Lung (tissue), 12 donors: ENCODE results near the gene NTN3. TPM values are rescaled to one million over a fixed set of nuclear protein-coding genes. Genes with fewer than 3 reads are reported as not detected.
A peak's percentile ranks its signal among the peaks of the same experiment; 100 is the strongest.

Source experiments
- ATAC-seq: fragments of 200-7000 bp; cut with Tn5 transposase; one replicate; pipeline ENCODE4 v1.9.1; 2020; ENCODE audit warnings: moderate number of reproducible peaks; ENCODE audit not compliant: insufficient read depth, low FRiP score
- DNase-seq, 3 donors: peaks; one replicate each; pipeline ENCODE4 v3.0.0-alpha.2; 2013 to 2017
- H3K27ac ChIP-seq, 2 donors: one replicate each; pipeline ENCODE4 v1.5.1; 2013; ENCODE audit warnings: mild to moderate bottlenecking in 2 of 2, moderate library complexity in 2 of 2, control low read depth in 1 of 2, inconsistent platforms in 1 of 2, low read depth in 1 of 2, low read length in 1 of 2
- H3K27me3 ChIP-seq, 3 donors: one replicate each; pipeline ENCODE4 v1.5.1; 2013; ENCODE audit warnings: low read length in 2 of 3; ENCODE audit not compliant: control insufficient read depth in 3 of 3, insufficient read depth in 3 of 3
- H3K36me3 ChIP-seq, 4 donors: one replicate each; pipeline ENCODE4 v1.5.1; 2013; ENCODE audit warnings: low read length in 4 of 4, mild to moderate bottlenecking in 1 of 4, moderate library complexity in 1 of 4; ENCODE audit not compliant: control insufficient read depth in 4 of 4, insufficient read depth in 4 of 4
- H3K4me1 ChIP-seq, 5 donors: one replicate each; pipeline ENCODE4 v1.5.1; 2013; ENCODE audit warnings: low read length in 5 of 5, mild to moderate bottlenecking in 2 of 5, moderate library complexity in 1 of 5; ENCODE audit not compliant: control insufficient read depth in 5 of 5, insufficient read depth in 5 of 5
- H3K4me3 ChIP-seq: one replicate; pipeline ENCODE4 v1.5.1; 2013; ENCODE audit warnings: mild to moderate bottlenecking, control low read depth, moderate library complexity
- H3K9ac ChIP-seq, 2 donors: one replicate each; pipeline ENCODE4 v1.5.1; 2013; ENCODE audit warnings: low read length in 2 of 2, control low read depth in 1 of 2; ENCODE audit not compliant: insufficient read depth in 1 of 2
- H3K9me3 ChIP-seq, 4 donors: one replicate each; pipeline ENCODE4 v1.5.1; 2013; ENCODE audit warnings: low read length in 3 of 4, mild to moderate bottlenecking in 1 of 4, moderate library complexity in 1 of 4; ENCODE audit not compliant: control insufficient read depth in 4 of 4, insufficient read depth in 3 of 4
- WGBS, 2 donors: extraction: QIAGEN DNeasy Blood & Tissue Kit; methylation state at CpG; one replicate each; pipeline ENCODE4 v1.1.7; 2013; 5-methylcytosine and 5-hydroxymethylcytosine counted together
- polyA plus RNA-seq, 2 donors: library from polyadenylated mRNA; stranded (reverse); fragments of 200-250 nt; gene quantifications; one replicate each; pipeline ENCODE4 v1.2.1, GENCODE V29; 2013
- total RNA-seq, 2 donors: library from RNA; depleted of rRNA in 1 of 2; stranded (reverse); fragments of >200 nt in 1 of 2; gene quantifications; one replicate each; pipeline ENCODE4 v1.2.1, GENCODE V29; 2014 to 2021
- TF ChIP-seq, protein P1 (sequence below): IDR thresholded peaks from 2 replicates; pipeline ENCODE4 v1.5.1; 2012; ENCODE audit warnings: mild to moderate bottlenecking; ENCODE audit errors: control extremely low read depth, extremely low read depth
- donor health status: control.
- donor health status: control.
- donor health status: Bipolar disorder and iron deficiency.
- donor health status: healthy.
- donor health status: DM: yes; HTN: yes; CAD: no.

The NTN3 gene
- total and polyA plus RNA-seq, 4 donors, result 0.06 to 2.4 TPM; not detected in 2

DNA sequence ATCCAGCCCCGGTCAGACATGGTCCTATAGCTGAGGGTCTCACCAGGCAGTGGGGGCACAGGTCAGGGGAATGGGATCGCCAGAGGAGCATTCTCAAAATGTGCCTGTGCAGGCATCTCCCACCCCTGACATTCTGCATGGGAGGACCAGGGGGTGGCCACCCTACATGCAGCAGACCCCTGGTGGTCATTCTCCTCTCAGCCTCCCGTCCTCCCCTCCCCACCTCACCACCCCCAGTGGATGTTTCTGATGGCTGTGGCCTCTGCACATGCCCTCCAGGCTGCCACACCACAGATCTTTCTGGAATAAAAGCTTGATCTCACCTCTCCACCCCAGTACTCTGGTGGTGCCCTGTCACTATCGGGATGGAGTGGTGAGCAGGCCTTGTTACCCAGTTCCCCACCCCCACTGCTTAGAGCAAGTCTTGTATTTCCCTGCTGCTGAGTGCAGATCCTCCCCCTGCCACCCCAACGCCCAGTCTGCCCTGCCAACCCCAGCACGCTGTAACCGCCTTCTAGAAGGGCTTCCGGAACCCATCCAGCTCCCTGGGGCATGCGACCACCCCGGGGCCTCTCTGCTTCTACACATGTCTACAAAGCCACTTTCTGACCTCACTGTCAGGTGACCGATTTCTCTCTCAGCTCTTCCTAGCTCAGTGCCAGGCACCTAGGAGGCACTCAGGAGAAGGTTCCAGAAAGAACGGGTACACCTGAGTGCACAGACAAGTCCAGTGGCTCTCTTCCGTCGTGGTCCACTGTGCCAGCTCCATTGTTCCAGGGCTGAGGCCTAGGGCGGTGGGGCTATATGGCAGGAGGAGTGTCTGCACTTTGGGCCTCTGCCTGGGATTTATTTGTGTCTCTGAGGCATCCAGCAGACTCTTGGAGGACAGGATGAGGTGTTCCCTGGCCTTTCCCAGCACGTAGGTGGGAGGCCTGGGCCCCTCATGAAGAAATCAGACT lies 13.1 kb downstream of the NTN3 start:
- peaks cover 0 to 57% (median 9%) of the 10 kb centered on the region in 5 donors for H3K4me1 ChIP-seq
- no peaks in the 10 kb centered on the region for H3K36me3 ChIP-seq
- H3K9ac ChIP-seq, result no peak overlapping the region
- H3K4me3 ChIP-seq, result no peak overlapping the region
- DNase-seq (no peak), ATAC-seq (no peak)
- 84 to 92% methylated on average over 16 of the region's 16 CpGs for WGBS, 2 donors
- no peaks in the 10 kb centered on the region for H3K9me3 ChIP-seq
- TF ChIP-seq, protein P1, sequence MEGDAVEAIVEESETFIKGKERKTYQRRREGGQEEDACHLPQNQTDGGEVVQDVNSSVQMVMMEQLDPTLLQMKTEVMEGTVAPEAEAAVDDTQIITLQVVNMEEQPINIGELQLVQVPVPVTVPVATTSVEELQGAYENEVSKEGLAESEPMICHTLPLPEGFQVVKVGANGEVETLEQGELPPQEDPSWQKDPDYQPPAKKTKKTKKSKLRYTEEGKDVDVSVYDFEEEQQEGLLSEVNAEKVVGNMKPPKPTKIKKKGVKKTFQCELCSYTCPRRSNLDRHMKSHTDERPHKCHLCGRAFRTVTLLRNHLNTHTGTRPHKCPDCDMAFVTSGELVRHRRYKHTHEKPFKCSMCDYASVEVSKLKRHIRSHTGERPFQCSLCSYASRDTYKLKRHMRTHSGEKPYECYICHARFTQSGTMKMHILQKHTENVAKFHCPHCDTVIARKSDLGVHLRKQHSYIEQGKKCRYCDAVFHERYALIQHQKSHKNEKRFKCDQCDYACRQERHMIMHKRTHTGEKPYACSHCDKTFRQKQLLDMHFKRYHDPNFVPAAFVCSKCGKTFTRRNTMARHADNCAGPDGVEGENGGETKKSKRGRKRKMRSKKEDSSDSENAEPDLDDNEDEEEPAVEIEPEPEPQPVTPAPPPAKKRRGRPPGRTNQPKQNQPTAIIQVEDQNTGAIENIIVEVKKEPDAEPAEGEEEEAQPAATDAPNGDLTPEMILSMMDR, result no peak
- no peak overlapping the region for H3K27ac ChIP-seq
- no peaks in the 10 kb centered on the region for H3K27me3 ChIP-seq

DNA sequence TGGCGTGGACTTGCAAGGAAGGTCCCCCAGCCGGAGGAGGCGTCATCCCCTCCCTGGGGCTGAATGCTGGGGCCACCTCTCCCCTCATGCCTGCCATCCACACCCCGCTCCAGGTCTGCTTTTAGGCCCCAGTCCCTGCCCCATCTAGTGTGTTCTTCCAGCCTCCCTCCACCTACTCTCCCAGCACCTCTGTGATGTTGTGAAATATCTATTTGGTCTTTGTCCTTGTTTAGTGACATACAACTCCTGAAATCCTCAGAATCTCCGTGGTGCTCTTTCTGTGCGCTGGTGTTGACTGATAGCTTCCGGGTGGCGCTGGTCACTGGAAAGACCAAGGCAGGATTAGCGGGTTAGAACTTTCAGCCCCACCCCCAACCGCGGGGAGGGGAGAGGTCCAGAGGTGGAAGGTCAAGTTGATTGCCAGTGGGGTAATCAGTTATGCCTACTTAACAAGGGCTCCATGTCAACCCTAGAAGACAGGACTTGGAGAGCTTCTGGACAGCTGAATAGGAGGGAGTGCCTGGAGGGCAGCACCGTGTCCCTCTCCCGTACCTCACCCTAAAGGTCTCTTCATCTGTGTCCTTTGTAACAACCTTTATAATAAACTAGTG lies 13.9 kb downstream of the NTN3 start:
- TF ChIP-seq, protein P1, result no peak
- DNase-seq, result no peak
- 84 to 93% methylated on average over 13 of the region's 13 CpGs for WGBS, 2 donors
- no peak for ATAC-seq
- no peaks in the 10 kb centered on the region for H3K9me3 ChIP-seq
- H3K4me3 ChIP-seq, result no peak overlapping the region
- H3K9ac ChIP-seq, result no peak overlapping the region
- no peak overlapping the region for H3K27ac ChIP-seq
- no peaks in the 10 kb centered on the region for H3K36me3 ChIP-seq
- peaks cover 0 to 57% (median 9%) of the 10 kb centered on the region in 5 donors for H3K4me1 ChIP-seq
- no peaks in the 10 kb centered on the region for H3K27me3 ChIP-seq

DNA sequence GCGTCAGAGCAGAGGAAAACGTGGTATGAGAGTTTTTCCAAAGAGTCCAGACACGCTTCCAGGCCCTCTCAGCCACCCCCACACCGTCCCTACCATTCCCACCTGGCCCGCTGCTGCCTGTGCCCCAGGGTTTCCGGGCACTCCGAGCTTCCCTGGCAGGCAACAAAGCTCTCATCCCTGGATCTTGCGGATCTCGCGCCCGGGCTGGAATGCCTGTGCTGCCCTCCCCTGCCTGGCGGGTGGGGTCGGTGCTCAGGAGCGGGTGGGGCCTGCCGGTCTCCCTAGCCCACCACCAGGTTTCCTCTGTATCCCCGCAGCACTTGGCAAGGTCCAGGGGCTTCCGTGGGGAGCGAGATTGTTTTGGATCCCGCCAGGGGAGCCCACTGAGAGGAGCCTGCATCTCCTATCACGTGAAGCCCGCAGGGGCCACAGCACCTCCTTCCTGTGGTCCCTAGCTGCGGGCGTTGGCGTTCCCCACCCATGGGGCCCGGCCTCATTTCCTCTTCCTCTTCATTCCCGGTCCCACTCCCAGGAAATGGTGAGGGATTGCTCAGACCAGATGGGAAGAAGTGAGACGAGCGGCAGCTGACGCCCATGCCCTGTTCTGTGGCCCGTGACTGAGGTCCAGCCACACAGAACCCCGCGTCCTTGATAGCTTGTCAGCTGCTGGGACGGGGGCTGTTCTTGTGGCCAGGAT lies 14.9 kb downstream of the NTN3 start:
- peaks cover 0 to 57% (median 9%) of the 10 kb centered on the region in 5 donors for H3K4me1 ChIP-seq
- TF ChIP-seq, protein P1, result no peak
- no peak for ATAC-seq
- WGBS, 2 donors, result 62 to 67% methylated on average over 33 of the region's 33 CpGs
- H3K4me3 ChIP-seq, result no peak overlapping the region
- peaks cover 0 to 4% (median 0%) of the 10 kb centered on the region in 4 donors for H3K36me3 ChIP-seq
- H3K27me3 ChIP-seq, result no peaks in the 10 kb centered on the region
- no peak for DNase-seq
- no peaks in the 10 kb centered on the region for H3K9me3 ChIP-seq
- H3K9ac ChIP-seq, result no peak overlapping the region
- H3K27ac ChIP-seq, result peak overlapping the region in 1 of 2 donors; percentile 18
